ENCODE results near the gene ZNF655. TPM values are rescaled to one million over a fixed set of nuclear protein-coding genes. Genes with fewer than 3 reads are reported as not detected.
A peak's percentile ranks its signal among the peaks of the same experiment; 100 is the strongest.

ZNF655 gene
- total RNA-seq, 5 donors from 2014 or later (not counting 1 experiment from before 2014, with no cell fraction given), result 145 to 163 (median 157) TPM

DNA sequence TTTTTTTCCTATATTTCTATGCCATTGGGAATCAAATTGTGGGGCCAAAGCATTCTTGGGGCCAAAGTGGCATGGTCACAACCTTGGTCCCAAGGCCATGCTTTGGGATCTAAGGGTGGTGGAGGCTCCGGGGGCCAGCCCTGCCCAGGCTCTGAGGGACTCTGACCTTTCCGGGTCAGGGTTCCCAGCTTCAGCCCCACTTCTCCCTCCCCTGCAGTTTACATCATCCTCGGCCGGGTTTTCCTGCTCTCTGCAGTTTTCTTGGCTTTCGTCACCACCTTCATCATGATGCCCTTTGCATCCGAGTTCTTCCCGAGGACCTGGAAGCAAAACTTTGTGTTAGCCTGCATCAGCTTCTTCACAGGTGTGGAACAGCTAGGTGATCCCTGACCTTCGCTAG, 48.1 kb downstream of the ZNF655 start:
- no peaks in the 10 kb centered on the region for H3K9me3 Mint-ChIP-seq
- no peak for ATAC-seq (replicated peaks in 1 of 4)
- H3K4me3 Mint-ChIP-seq, result no peak overlapping the region
- 85% methylated on average over 6 of the region's 8 CpGs for WGBS (ENCODE audit: insufficient coverage)
- Histone ChIP-seq H3K4me1 (ENCODE audit: control insufficient read depth in 1 of 2, extremely low read depth in 1 of 2, insufficient read depth in 2 of 2, low read length in 2 of 2) (no peaks in the 10 kb centered on the region), H3K36me3 (ENCODE audit: control insufficient read depth in 2 of 2, extremely low read depth in 1 of 2, insufficient read depth in 1 of 2, low read length in 1 of 2) (no peaks in the 10 kb centered on the region), H3K27ac (ENCODE audit: low read length) (no peak overlapping the region), H3K9me3 (no peaks in the 10 kb centered on the region), H3K4me3 (ENCODE audit: control insufficient read depth in 1 of 2, extremely low read depth in 1 of 2, low read length in 1 of 2) (no peak overlapping the region), H3K27me3 (replicated peaks in 1 of 2; ENCODE audit: control insufficient read depth in 2 of 2, extremely low read depth in 1 of 2, insufficient read depth in 2 of 2, low read length in 1 of 2) (peaks cover 0 to 2% of the 10 kb centered on the region in 2 experiments)
- peaks cover 0 to 2% (median 0%) of the 10 kb centered on the region in 3 donors for H3K4me1 Mint-ChIP-seq
- H3K27me3 Mint-ChIP-seq, result no peaks in the 10 kb centered on the region
- peaks cover 4% of the 10 kb centered on the region for H3K36me3 Mint-ChIP-seq
- POLR2A ChIA-PET, result interaction anchor here in 1 of 2 donors (0.7 kb wide), 1 partner anchor 58 kb away, joined by 4 read pairs; no protein-coding TSS in a partner anchor
- no peak for DNase-seq
- CTCF ChIA-PET, result no interaction called here
- H3K27ac Mint-ChIP-seq, result no peak overlapping the region

DNA sequence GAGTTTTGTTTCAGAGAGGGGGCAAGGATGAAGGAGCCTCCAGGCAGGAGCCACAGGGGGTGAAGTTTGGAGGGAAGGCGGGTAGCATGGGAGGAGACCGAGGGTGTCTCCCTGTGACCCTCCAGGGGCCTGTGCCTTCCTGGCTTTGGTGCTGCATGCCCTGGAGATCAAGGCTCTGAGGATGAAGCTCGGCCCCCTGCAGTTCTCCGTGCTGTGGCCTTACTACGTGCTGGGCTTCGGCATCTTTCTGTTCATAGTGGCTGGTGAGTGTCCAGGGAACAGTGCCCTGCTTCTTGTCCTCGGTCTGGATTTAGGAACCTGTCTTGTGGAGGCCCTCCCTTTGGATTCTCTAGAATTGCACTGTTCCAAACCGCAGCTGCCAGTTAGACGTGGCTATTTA, 49.1 kb downstream of the ZNF655 start:
- Histone ChIP-seq H3K27ac (ENCODE audit: low read length) (no peak overlapping the region), H3K27me3 (replicated peaks in 1 of 2; ENCODE audit: control insufficient read depth in 2 of 2, extremely low read depth in 1 of 2, insufficient read depth in 2 of 2, low read length in 1 of 2) (peaks cover 0 to 2% of the 10 kb centered on the region in 2 experiments), H3K4me1 (ENCODE audit: control insufficient read depth in 1 of 2, extremely low read depth in 1 of 2, insufficient read depth in 2 of 2, low read length in 2 of 2) (no peaks in the 10 kb centered on the region), H3K4me3 (ENCODE audit: control insufficient read depth in 1 of 2, extremely low read depth in 1 of 2, low read length in 1 of 2) (no peak overlapping the region), H3K36me3 (ENCODE audit: control insufficient read depth in 2 of 2, extremely low read depth in 1 of 2, insufficient read depth in 1 of 2, low read length in 1 of 2) (no peaks in the 10 kb centered on the region), H3K9me3 (no peaks in the 10 kb centered on the region)
- no peak overlapping the region for H3K4me3 Mint-ChIP-seq
- no peak overlapping the region for H3K27ac Mint-ChIP-seq
- H3K4me1 Mint-ChIP-seq, result peaks cover 0 to 2% (median 0%) of the 10 kb centered on the region in 3 donors
- 84% methylated on average over 7 of the region's 9 CpGs for WGBS (ENCODE audit: insufficient coverage)
- DNase-seq (no peak), ATAC-seq (replicated peaks in 1 of 4) (no peak)
- H3K36me3 Mint-ChIP-seq, result peaks cover 4% of the 10 kb centered on the region
- no peaks in the 10 kb centered on the region for H3K27me3 Mint-ChIP-seq
- no peaks in the 10 kb centered on the region for H3K9me3 Mint-ChIP-seq
- ChIA-PET POLR2A (no interaction called here), CTCF (no interaction called here)

DNA sequence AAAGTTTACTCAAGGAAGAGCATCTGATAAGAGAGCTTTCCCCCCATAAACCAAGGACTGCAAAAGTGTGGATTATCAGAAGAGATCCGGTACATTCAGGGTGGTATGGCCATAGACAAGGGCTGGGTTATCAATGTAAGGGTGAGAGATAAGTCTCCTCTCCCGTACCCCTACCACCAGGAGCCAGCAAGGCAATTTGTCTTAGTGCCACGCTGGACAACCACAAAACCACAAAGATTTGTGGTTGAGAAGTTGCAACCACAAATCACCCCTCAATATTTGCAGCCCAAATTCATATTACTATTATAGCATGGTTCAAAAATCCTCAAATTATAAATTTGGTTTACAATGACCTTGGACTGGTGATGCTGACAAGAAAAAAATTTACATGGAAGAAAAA, 56.1 kb downstream of the ZNF655 start:
- Mint-ChIP-seq H3K9me3 (no peaks in the 10 kb centered on the region), H3K36me3 (peaks cover 17% of the 10 kb centered on the region), H3K4me1 (peaks cover 36 to 42% (median 40%) of the 10 kb centered on the region in 3 donors), H3K27me3 (no peaks in the 10 kb centered on the region), H3K27ac (no peak overlapping the region), H3K4me3 (peak overlapping the region in 1 of 3 donors; percentile 43)
- Histone ChIP-seq H3K36me3 (ENCODE audit: control insufficient read depth in 2 of 2, extremely low read depth in 1 of 2, insufficient read depth in 1 of 2, low read length in 1 of 2) (peaks cover 2 to 12% of the 10 kb centered on the region in 2 donors), H3K4me3 (ENCODE audit: control insufficient read depth in 1 of 2, extremely low read depth in 1 of 2, low read length in 1 of 2) (no peak overlapping the region), H3K27me3 (replicated peaks in 1 of 2; ENCODE audit: control insufficient read depth in 2 of 2, extremely low read depth in 1 of 2, insufficient read depth in 2 of 2, low read length in 1 of 2) (no peaks in the 10 kb centered on the region), H3K4me1 (ENCODE audit: control insufficient read depth in 1 of 2, extremely low read depth in 1 of 2, insufficient read depth in 2 of 2, low read length in 2 of 2) (peaks cover 6 to 19% of the 10 kb centered on the region in 2 experiments), H3K9me3 (no peaks in the 10 kb centered on the region), H3K27ac (ENCODE audit: low read length) (no peak overlapping the region)
- no CpG with 5 or more reads among the region's 3 CpGs for WGBS (ENCODE audit: insufficient coverage)
- no peak for DNase-seq
- POLR2A ChIA-PET, result no interaction called here
- CTCF ChIA-PET, result interaction anchor here in 1 of 2 donors (0.6 kb wide), 1 partner anchor 73 kb away, joined by 3 read pairs; no protein-coding TSS in a partner anchor
- no peak for ATAC-seq (replicated peaks in 1 of 4)

DNA sequence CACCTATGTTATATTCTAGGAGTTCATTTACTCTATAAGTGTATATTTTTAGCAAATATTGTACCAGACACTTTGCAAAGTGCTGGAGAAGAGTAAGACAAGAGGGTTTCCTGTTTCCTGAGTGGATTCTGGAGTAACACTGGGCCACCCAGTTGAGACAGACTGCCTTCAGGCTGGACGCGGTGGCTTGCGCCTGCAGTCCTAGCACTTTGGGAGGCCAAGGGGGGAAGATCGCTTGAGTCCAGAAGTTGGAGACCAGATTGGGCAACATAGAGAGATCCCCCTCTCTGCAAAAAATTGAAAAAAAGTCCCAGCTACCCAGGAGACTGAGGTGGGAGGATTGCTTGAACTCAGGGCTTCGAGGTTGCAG, 57.5 kb downstream of the ZNF655 start:
- H3K9me3 Mint-ChIP-seq, result no peaks in the 10 kb centered on the region
- H3K4me1 Mint-ChIP-seq, result peaks cover 41 to 50% (median 42%) of the 10 kb centered on the region in 3 donors
- ATAC-seq (replicated peaks in 1 of 4), result no peak
- peaks cover 16 to 26% of the 10 kb centered on the region in 2 donors for H3K36me3 ChIP-seq (ENCODE audit: control insufficient read depth in 2 of 2, extremely low read depth in 1 of 2, insufficient read depth in 1 of 2, low read length in 1 of 2)
- peak overlapping the region; percentile 86 to 89 for H3K4me3 ChIP-seq (ENCODE audit: control insufficient read depth in 1 of 2, extremely low read depth in 1 of 2, low read length in 1 of 2)
- no peaks in the 10 kb centered on the region for H3K27me3 Mint-ChIP-seq
- H3K27ac Mint-ChIP-seq, result peak overlapping the region; percentile 93 to 97
- H3K9me3 ChIP-seq, result no peaks in the 10 kb centered on the region
- CTCF ChIA-PET, result interaction anchor here in 1 of 2 donors (0.6 to 1.4 kb wide), 4 partner anchors 46 to 111 kb away, joined by 3 to 5 read pairs (median 3); partner anchors contain the start of genes ZKSCAN5 and ZNF655
- no peak overlapping the region for H3K27ac ChIP-seq (ENCODE audit: low read length)
- H3K27me3 ChIP-seq (replicated peaks in 1 of 2; ENCODE audit: control insufficient read depth in 2 of 2, extremely low read depth in 1 of 2, insufficient read depth in 2 of 2, low read length in 1 of 2), result no peaks in the 10 kb centered on the region
- peaks cover 25% of the 10 kb centered on the region for H3K36me3 Mint-ChIP-seq
- peaks cover 6 to 19% of the 10 kb centered on the region in 2 experiments for H3K4me1 ChIP-seq (ENCODE audit: control insufficient read depth in 1 of 2, extremely low read depth in 1 of 2, insufficient read depth in 2 of 2, low read length in 2 of 2)
- DNase-seq, result no peak
- no CpG with 5 or more reads among the region's 5 CpGs for WGBS (ENCODE audit: insufficient coverage)
- peak overlapping the region; percentile 95 to 97 (median 97) for H3K4me3 Mint-ChIP-seq
- POLR2A ChIA-PET, result interaction anchor here (0.5 to 0.7 kb wide), 2 partner anchors 10 to 106 kb away, joined by 3 read pairs; no protein-coding TSS in a partner anchor

DNA sequence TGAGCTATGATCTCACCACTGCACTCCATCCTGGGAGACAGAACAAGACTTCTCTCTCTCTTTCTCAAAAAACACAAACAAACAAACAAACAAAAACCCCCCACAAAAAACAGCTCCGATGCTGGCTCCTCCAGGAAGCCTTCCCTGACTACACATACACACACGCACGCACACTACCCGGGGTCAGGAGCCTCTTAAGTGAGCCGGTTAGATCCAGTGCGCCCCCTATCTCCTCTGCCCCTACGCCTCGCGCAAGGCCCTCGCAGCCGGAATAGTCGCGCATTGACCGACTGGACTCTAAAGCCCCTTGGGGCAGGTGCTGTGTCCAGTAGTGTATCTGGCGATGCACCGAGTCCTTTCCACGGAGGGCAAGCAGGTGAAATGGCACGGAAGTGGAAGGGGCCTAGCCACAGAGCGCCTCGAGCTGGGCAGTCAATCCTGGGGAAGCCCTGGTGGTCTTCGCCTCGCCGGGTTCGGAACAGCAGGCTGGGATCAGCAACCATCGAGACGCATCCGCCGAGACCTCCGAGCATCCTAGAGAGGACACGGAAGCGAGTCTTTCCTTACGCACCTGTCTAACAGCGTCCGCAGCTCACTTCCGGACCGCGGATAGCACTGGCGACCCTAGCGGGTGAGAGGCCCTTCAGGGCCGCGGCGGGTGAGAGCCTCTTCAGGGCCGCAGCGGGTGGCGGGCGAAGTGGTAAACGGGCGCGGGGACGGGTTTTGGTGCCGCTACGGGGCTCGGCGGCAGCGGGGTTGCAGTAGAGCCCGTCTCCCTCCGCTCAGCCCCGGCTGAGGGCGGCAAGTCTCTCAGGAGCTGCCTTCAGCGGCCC, 58.1 kb downstream of the ZNF655 start, which contains the start of gene ZSCAN25:
Gene ZSCAN25 (plus strand): TSS at position 588 of the 833 bp plus-strand sequence. CDS start 2,661 bp downstream, outside the sequence.
- peak; percentile 96 to 98 (median 98) for ATAC-seq (replicated peaks in 1 of 4)
- H3K9me3 Mint-ChIP-seq, result no peaks in the 10 kb centered on the region

GRCh38 chr7:99617192-99617781, 58.8 kb downstream of the ZNF655 start:
- peak overlapping the region; percentile 95 to 97 (median 97) for H3K4me3 Mint-ChIP-seq
- H3K9me3 Mint-ChIP-seq, result no peaks in the 10 kb centered on the region
- H3K27ac Mint-ChIP-seq, result peak overlapping the region; percentile 93 to 97
- H3K4me1 Mint-ChIP-seq, result peaks cover 42 to 55% (median 43%) of the 10 kb centered on the region in 3 donors
- 16% methylated on average over 19 of the region's 22 CpGs for WGBS (ENCODE audit: insufficient coverage)
- H3K4me3 ChIP-seq (ENCODE audit: control insufficient read depth in 1 of 2, extremely low read depth in 1 of 2, low read length in 1 of 2), result peak overlapping the region; percentile 86 to 89
- H3K27ac ChIP-seq (ENCODE audit: low read length), result peak overlapping the region; percentile 70
- peaks cover 35% of the 10 kb centered on the region for H3K36me3 Mint-ChIP-seq
- no peak for ATAC-seq (replicated peaks in 1 of 4)
- H3K36me3 ChIP-seq (ENCODE audit: control insufficient read depth in 2 of 2, extremely low read depth in 1 of 2, insufficient read depth in 1 of 2, low read length in 1 of 2), result peaks cover 22 to 35% of the 10 kb centered on the region in 2 donors
- DNase-seq, result no peak
- no peaks in the 10 kb centered on the region for H3K27me3 Mint-ChIP-seq
- ChIA-PET CTCF (interaction anchor here (0.6 to 1.4 kb wide), 3 partner anchors 59 to 1262 kb away, joined by 3 to 5 read pairs (median 4); partner anchors contain the start of gene ZNF655 (in 1 of the 2)), POLR2A (interaction anchor here in 1 of 2 donors (0.6 to 0.8 kb wide), 3 partner anchors 37 to 453 kb away, joined by 3 to 5 read pairs (median 4); partner anchors contain the start of gene BUD31)
- no peaks in the 10 kb centered on the region for H3K27me3 ChIP-seq (replicated peaks in 1 of 2; ENCODE audit: control insufficient read depth in 2 of 2, extremely low read depth in 1 of 2, insufficient read depth in 2 of 2, low read length in 1 of 2)
- H3K4me1 ChIP-seq (ENCODE audit: control insufficient read depth in 1 of 2, extremely low read depth in 1 of 2, insufficient read depth in 2 of 2, low read length in 2 of 2), result peaks cover 6 to 22% of the 10 kb centered on the region in 2 experiments
- no peaks in the 10 kb centered on the region for H3K9me3 ChIP-seq

More for the DNA sequence above, 58.1 kb downstream of the ZNF655 start, which contains the start of gene ZSCAN25:
- CTCF ChIA-PET, result interaction anchor here (0.6 to 1.4 kb wide), 7 partner anchors 45 to 1145 kb away, joined by 3 to 6 read pairs (median 3); partner anchors contain the start of genes ZKSCAN5 (in 1 of the 2) and ZNF655 (in 1 of the 2)
- POLR2A ChIA-PET, result interaction anchor here (0.5 to 0.8 kb wide), 3 partner anchors 11 to 208 kb away, joined by 3 to 4 read pairs (median 3); partner anchors contain the start of gene BUD31 (in 1 of the 2)
- H3K4me1 ChIP-seq (ENCODE audit: control insufficient read depth in 1 of 2, extremely low read depth in 1 of 2, insufficient read depth in 2 of 2, low read length in 2 of 2), result peaks cover 6 to 22% of the 10 kb centered on the region in 2 experiments
- Mint-ChIP-seq H3K27ac (peak within 1 kb of the TSS; percentile 93 to 97), H3K36me3 (peaks cover 31% of the 10 kb centered on the region), H3K4me1 (peaks cover 42 to 53% (median 42%) of the 10 kb centered on the region in 3 donors), H3K4me3 (peak within 1 kb of the TSS; percentile 95 to 97 (median 97)), H3K27me3 (no peaks in the 10 kb centered on the region)
- H3K4me3 ChIP-seq (ENCODE audit: control insufficient read depth in 1 of 2, extremely low read depth in 1 of 2, low read length in 1 of 2), result peak within 1 kb of the TSS; percentile 86 to 89
- H3K27me3 ChIP-seq (replicated peaks in 1 of 2; ENCODE audit: control insufficient read depth in 2 of 2, extremely low read depth in 1 of 2, insufficient read depth in 2 of 2, low read length in 1 of 2), result no peaks in the 10 kb centered on the region
- no peaks in the 10 kb centered on the region for H3K9me3 ChIP-seq
- H3K27ac ChIP-seq (ENCODE audit: low read length), result peak within 1 kb of the TSS; percentile 70
- WGBS (ENCODE audit: insufficient coverage), result under 1% methylated on average over 58 of the region's 60 CpGs
- peaks cover 21 to 32% of the 10 kb centered on the region in 2 donors for H3K36me3 ChIP-seq (ENCODE audit: control insufficient read depth in 2 of 2, extremely low read depth in 1 of 2, insufficient read depth in 1 of 2, low read length in 1 of 2)
- peak; percentile 68 to 92 (median 80) for DNase-seq

Measured in T-cell (primary cell).